ENCODE results near the gene POLR2M. TPM values are rescaled to one million over a fixed set of nuclear protein-coding genes. Genes with fewer than 3 reads are reported as not detected.

Gene POLR2M
- total RNA-seq, 2 donors from 2014 or later, result 45.6 to 51.2 TPM

DNA sequence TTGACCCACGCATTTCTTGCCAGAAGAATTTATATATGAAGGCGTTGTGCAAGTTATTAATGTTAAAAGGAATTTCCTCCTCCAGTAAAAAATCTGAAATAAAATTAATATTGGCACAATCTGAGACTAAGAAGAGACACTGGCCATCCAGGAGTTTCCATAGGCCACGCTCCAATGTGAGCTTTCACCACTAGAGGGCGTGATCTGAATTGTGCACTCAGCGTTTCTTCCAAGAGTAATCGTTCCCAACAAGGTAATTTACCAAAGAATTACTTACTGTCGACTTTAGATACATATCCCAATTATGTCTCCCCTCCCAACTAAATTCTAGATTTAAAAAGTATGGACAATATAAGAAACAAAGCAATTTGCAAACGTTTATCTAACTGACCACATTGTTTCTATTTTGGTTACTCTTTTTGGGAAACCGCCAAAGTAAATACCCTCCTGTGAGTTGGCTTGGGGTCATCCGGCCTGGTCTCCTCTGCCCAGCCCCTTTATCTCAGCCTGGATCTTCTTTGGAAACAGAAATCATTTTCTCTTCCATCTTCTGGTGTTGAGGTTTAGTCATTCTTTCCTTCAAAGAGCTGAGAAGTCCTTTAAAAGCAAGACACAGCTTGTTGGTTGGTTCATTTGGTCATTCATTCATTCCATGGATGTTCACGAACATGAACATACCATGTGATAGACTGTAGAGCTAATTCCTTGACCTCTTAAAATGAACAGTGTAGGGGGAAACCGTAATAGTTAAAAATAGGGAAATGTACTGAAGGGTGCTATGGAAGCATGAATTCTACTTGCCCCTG lies 26.2 kb downstream of the POLR2M start:
- peak; percentile 68 to 69 for ATAC-seq
- intact Hi-C loops (cut with DNase I), result loop anchor here in 1 of 2 donors (5.0 kb wide), 2 partner anchors 340 to 450 kb away; no protein-coding TSS in a partner anchor

DNA sequence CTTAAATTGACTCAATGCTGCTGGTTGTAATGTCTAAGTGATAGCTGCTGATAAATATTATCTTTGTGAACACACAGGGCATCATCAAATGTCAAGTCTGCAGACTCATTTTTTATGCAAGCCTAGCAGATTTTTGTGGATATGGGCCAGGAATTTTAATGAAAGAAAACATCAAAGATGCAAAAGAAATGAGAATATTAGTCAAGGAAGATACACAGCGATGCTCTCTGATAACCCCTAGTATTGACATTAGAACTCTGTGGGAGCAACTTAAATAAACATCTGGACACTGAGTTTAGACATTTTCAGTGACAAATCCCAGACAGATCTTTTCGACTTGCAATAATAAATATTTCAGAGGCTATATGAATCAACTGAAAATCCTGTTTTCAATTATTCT lies 28.3 kb downstream of the POLR2M start:
- DNase-seq (no peak), ATAC-seq (no peak)
- intact Hi-C loops (cut with DNase I), result loop anchor here (5.0 kb wide), 3 partner anchors 127 to 447 kb away; no protein-coding TSS in a partner anchor

More for the DNA sequence above, 26.2 kb downstream of the POLR2M start:
- peak; percentile 53 for DNase-seq

DNA sequence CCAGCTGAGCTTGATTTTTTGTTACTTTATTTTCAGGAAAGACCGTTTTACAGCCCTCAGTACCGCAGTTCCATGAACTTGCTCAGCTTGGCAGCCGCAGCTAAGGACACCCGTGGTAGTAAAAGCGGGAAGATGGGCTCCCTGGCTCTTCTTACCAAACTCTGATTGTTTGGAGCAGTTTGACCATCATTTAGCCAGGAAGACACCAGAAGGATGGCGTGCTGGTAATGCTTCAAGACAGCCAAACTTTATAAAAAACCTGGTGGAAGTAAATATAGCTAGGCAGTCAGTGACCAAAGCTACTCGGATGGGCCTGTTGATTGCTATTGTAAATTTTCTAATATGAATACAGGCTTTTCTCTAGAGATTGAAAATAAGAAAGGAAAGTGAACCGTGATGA lies 28.9 kb downstream of the POLR2M start:
- ATAC-seq (no peak), DNase-seq (no peak)
- intact Hi-C loops (cut with DNase I), result loop anchor here in 1 of 2 donors (5.0 kb wide), 1 partner anchor 127 kb away; no protein-coding TSS in a partner anchor

DNA sequence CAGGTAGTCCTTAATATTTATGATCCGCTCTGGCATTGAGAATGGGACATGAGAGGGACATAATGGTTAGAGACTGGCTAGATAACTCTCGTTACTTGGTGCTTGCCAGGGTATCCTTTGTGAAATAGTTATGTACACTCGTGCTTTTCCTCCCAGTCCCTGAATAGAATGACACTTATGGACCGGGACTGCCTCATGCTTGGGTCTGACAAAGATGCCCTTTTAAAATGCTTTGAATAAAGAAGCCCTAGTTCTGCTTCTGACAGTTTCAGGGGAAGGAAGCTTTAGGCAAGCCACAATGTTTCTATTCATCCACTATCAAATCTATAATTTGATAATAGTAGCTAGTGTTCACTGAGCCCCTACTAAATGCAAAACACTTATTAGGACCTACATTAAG lies 29.4 kb downstream of the POLR2M start:
- DNase-seq (no peak), ATAC-seq (no peak)
- intact Hi-C loops (cut with DNase I), result loop anchor here in 1 of 2 donors (5.0 kb wide), 1 partner anchor 126 kb away; no protein-coding TSS in a partner anchor

DNA sequence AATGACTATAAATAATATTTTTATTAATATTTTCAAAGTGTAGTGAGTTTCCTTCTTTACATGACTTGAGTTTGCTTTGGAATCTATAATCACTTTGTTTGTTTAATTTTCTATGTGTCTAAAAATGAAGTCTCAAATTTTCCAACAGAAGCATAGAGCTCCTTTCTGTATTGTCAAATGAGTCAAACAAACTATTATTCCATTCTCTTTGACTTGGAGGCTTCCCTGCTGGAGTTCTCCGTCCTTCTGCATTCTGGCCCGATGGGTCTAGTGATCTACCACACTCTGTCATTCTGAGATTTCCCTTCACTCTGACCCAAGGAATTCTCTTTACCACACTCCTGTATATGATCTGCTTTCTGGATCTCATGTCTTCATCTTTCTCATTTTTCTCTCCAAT lies 30.1 kb downstream of the POLR2M start:
- ATAC-seq, result no peak

DNA sequence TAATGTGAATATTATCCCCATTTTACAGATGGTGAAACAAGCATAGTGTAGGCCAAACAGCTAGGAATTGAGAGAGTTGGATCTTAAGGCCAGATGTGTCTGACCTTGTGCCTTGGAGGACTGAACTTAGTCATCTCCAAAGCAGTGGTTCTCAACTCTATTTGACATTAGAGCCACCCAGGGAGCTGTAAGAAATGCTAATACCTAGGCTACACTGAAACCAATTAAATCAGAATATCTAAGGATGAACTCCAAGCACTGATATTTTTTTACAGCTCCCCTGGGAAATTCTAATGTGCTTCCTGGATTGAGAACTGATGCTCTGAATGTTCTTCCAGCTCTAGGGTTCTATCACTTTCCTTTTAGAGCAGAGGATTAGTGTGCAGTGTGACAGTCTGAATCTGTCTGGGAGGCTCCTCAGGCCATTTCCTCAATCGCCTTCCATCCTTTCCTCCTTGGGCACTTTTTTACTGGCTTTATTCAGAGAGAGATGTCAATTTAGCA lies 32.3 kb downstream of the POLR2M start:
- ATAC-seq, result no peak
- DNase-seq, result no peak
- intact Hi-C loops (cut with DNase I), result loop anchor here in 1 of 2 donors (5.0 kb wide), 1 partner anchor 124 kb away; no protein-coding TSS in a partner anchor

More for the DNA sequence above, 30.1 kb downstream of the POLR2M start:
- no peak for DNase-seq
- intact Hi-C loops (cut with DNase I), result loop anchor here in 1 of 2 donors (5.0 kb wide), 1 partner anchor 126 kb away; no protein-coding TSS in a partner anchor

DNA sequence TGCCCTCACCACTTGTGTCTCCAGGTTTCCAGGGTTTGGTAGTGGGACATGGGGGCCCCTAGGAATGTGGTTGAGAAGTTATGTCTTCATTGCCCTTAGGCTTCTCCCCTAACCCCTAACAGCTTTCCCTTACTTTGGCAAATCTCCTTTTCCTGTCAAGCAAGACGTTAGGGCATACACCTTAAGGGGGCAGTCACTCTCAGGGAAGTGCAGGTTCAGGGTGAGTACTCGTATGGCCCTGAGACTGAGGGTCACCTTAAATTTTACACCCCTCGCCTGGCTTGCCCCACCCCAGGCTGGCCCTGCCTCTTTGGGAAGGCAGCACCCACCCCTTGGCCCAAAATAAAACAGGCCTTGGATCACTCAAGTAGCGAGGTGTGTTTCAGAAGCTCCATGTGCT lies 33.5 kb downstream of the POLR2M start:
- intact Hi-C loops (cut with DNase I), result no loop called here
- no peak for ATAC-seq
- no peak for DNase-seq

DNA sequence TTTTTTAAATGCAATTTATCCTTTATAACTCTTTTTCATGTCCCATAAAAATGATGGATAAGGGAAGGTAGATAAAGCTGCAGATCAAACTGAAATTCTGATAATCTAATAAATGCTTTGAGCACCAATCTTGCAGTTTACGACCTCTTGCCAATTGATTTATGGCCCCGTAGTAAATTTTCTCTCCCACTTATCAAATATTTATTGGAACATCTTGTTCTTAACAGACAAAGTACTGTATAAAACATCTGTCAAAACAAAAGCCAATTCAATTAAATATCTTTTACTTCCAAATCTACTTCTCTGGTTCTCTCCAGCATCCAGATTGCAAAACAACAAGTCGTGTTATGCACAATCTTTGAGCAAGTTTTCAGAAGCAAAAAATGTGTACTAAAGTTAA lies 34.6 kb downstream of the POLR2M start:
- ATAC-seq (no peak), DNase-seq (no peak)
- intact Hi-C loops (cut with DNase I), result no loop called here

DNA sequence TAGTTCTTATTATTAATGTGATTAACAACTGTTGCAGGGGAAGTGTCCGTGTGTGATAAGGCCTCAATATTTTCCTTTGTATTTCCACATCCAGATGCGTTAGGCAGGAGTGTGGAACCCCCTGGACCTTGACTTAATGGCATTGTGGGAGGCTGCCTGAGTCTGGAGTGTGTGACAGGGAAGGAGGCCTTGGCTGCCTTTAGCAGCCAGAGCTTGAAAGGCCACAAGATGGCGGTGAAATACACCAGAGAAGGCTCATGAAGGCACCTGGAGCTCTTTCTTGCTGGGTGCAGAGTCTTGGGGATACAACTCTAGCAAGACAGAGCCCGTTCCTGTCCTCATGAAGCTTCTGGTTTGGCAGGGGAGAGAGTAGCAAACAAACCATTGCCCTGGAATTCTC lies 36.9 kb downstream of the POLR2M start:
- DNase-seq, result no peak
- intact Hi-C loops (cut with DNase I), result no loop called here
- peak in 1 of 2 donors; percentile 34 for ATAC-seq

DNA sequence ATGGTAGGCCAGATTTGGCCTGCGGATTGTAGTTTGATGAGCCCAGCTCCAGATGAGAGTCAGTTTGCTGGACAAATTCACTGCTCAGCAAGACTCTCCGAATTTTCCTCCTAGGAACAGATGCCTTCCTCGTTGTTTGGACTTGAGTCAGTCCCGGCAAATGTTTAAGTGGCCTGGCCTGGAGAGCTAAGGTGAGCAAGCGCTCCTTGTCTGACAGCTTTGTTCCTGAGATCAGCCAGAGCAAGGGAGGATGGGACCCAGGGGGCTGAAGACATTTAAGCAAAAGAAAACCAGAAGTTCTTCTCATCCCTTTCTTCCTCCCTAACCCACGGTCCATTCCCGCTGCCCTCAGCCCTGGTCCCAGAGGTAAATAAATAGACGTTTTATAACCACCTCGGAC lies 40.3 kb downstream of the POLR2M start:
- intact Hi-C loops (cut with DNase I), result no loop called here
- DNase-seq (no peak), ATAC-seq (no peak)

DNA sequence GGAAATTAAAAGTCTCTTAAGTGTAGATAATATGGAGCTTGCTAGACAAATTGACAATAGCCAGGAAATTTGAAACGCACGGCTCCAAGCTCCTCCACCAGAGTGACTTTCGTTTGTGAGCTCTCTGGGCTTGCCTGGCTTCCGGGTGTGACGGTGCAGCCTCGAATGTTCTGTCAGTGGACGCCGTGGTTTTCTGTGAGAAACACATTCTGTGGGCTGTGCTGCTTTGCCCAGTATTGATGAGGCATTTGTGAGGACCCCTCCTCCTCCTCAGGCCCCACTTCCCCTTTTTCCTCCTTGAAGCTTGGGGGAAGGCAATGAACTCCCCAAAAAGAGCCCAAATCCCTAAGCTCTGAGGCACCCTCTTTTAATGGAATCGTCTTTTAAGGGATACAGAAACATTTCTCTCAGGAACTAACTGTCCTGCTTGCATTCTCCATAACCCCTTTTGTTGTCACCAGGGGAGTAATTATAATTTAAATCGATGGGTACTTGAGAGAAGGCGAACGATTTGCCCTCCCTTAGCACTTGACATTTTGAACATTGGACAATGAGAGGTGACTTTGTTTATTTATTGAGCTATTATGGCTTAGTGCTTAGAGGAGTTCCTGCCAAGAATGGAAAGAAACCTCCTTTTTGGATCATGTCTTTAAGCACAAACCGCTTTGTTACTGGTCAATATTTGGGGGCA lies 40.8 kb downstream of the POLR2M start:
- intact Hi-C loops (cut with DNase I), result no loop called here
- DNase-seq, result peak; percentile 48
- ATAC-seq, result peak; percentile 24 to 34

DNA sequence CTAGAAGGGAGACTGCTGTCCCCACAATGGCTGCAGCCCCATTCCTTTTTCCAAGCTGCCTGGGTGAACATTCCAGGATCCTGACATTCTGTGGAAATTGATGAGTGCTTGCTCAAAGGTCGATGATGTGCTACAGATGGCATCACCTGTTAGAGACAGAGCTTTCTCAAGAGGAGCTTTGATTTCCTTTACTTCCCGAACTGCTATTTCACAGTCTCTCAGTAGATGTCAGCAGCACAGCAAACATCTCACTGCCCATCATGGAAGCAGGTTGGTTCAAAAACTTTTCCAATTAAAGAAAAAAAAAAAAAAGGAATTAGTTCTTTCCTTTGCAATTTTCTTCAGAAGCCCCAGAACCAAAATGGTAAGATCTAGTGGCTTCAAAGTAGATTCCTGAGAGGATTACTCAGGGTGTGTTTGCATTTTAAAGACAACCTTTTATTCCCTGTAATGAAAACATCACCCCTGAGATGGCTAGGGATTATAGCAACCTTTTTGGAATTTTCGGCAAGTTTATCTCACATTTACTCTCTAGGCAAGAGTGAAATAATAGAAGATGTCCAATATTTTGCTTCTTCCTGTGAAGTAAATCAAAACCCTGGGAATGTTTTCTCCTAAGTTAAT lies 44.8 kb downstream of the POLR2M start:
- intact Hi-C loops (cut with DNase I), result loop anchor here (2.0 to 5.0 kb wide), 4 partner anchors 111 to 431 kb away; partner anchors contain the start of gene ALDH1A2 (in 1 of the 2)
- peak; percentile 49 to 65 for ATAC-seq

DNA sequence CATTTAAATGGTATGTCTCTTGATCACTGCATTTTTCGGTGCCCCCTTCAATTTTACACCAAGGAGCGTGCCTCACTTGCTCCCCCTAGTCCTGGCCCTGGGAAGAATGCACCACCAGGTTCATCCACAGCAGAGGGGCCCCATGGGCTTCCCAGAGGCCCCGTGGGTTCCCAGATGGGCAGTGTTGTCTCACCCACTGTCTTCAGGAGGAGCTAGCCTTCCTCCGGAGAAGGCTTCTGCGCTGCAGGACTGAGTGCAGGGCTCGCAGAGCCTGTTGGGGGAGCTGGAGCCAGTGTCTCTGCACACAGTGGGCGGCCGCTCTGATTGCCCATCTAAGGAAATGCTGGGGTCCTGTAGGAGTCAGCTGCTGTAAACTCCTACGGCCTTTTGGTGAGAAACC lies 45.9 kb downstream of the POLR2M start:
- intact Hi-C loops (cut with DNase I), result loop anchor here (5.0 kb wide), 3 partner anchors 110 to 430 kb away; partner anchors contain the start of gene ALDH1A2 (in 1 of the 2)
- DNase-seq, result peak; percentile 62

More for the DNA sequence above, 44.8 kb downstream of the POLR2M start:
- DNase-seq, result no peak

DNA sequence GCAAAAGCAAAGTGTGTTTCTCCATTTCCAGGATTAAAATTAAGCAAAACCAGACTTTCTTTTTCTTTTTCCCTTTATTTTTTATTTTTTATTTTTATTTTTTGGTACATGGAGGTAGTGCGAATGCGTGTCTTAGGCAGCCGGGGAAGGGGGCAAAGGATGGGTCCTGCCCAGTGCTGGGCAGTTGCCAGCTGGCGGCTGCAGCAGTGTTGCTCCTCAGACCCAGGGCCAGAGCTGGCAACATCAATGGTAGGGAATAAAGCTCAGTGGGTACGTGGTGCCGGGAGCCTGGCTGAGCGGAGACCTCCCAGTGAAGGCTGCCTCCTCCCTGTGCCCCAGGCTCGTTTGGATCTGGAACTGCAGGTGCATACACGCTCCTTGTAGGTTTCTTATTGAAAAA lies 46.3 kb downstream of the POLR2M start:
- intact Hi-C loops (cut with DNase I), result loop anchor here (5.0 kb wide), 3 partner anchors 109 to 429 kb away; partner anchors contain the start of gene ALDH1A2 (in 1 of the 2)
- DNase-seq, result no peak
- ATAC-seq, result peak in 1 of 2 donors; percentile 14

More for the DNA sequence above, 45.9 kb downstream of the POLR2M start:
- ATAC-seq, result peak; percentile 90 to 96

DNA sequence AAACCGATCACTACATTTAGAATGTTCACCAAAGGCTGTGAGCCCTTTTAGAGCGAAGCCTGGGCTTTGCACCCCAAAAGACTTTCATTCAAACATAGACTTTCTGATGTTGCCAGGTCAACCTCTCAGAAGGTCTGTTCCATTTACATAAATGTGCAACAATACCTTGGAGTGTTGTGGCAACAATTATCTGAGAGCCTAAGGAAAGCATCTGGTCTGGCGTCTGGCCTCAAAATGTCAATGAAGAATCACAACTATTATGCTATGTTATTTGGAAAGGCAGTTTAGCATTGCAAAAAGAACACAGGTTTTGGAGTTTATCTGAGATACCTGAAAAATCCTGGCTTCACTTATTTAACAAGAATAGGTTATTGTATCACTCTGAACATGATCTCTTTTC lies 50.0 kb downstream of the POLR2M start:
- ATAC-seq (no peak), DNase-seq (no peak)
- intact Hi-C loops (cut with DNase I), result no loop called here

DNA sequence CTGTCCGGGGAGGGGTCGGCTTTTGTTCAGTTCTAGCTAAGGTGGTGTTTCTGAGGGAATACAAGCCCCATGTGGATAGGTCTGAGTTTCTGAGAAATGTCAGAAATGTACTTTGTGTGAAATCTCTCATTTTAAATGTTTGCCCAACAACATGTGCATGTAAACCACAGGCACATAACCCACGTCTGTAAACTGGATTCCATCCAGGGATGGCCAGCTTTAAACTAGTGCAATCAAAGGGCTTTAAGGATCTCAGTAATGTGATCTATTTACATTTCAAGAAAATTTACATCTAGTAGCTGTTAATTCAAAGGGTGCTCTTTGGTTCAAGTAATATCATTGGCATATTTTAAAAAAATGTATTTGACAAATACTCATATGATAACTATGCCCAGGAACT lies 52.0 kb downstream of the POLR2M start:
- DNase-seq, result no peak
- ATAC-seq, result no peak
- intact Hi-C loops (cut with DNase I), result no loop called here

DNA sequence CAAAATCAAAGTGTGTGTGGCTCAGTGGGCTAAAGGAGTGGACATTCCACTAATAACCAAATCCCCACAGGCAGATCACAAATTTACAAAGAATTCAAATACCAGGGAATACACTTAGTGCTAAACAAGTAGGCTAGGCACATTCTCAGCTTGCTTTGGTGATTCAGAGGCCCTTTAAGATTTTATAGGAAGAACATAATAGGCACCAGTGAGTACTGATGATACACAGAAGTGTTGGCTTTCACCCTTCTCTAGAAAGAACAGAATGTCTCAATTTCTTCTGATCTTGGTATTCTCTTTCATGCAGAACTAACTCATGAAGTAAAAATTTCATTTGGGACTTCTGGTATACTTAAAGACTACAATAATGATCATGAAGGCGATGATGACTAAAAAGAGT lies 55.0 kb downstream of the POLR2M start:
- DNase-seq (no peak), ATAC-seq (no peak)
- intact Hi-C loops (cut with DNase I), result no loop called here

DNA sequence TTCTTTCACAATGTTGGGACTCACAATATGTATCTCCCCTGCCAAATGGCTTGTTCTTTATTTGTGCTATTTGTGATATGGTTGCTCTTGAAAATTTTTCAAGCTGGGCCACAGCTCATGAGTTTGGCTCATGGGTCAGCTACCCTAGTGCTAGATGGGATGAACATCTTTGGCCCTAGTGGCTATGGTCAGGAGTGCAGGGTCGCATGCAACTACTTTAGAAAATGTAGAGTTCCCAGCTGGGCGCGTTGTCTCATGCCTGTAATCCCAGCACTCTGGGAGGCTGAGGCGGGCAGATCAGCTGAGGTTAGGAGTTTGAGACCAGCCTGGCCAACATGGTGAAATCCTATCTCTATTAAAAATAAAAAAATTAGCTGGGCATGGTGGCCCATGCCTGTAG lies 55.8 kb downstream of the POLR2M start:
- ATAC-seq, result no peak
- intact Hi-C loops (cut with DNase I), result no loop called here

More for the DNA sequence above, 55.8 kb downstream of the POLR2M start:
- no peak for DNase-seq
